Right lobe of liver (tissue), 6 donors: ENCODE data around the gene SELP. TPM values are rescaled to one million over a fixed set of nuclear protein-coding genes. Genes with fewer than 3 reads are reported as not detected.

Source experiments
- ATAC-seq, 4 donors: fragments of 200-7000 bp; cut with Tn5 transposase; one replicate each; pipeline ENCODE4 v1.9.1; 2020; ENCODE audit warnings: mild to moderate bottlenecking in 4 of 4, moderate library complexity in 4 of 4
- DNase-seq, 3 donors: peaks; one replicate each; pipeline ENCODE4 v3.0.0-alpha.2; 2020
- H3K27ac ChIP-seq, 3 donors: fragments of 200-600 bp; one replicate each; pipeline ENCODE4 v1.8.0; 2022
- H3K27me3 ChIP-seq, 2 donors: fragments of 200-600 bp; one replicate each; pipeline ENCODE4 v1.8.0; 2022
- H3K36me3 ChIP-seq, 4 donors: fragments of 200-600 bp; sonication (generic) in 1 of 4; one replicate each; pipeline versions ENCODE4 v1.5.1 to v1.8.0; 2017 to 2022; ENCODE audit warnings: control low read depth in 1 of 4
- H3K4me1 ChIP-seq, 4 donors: fragments of 200-600 bp; sonication (generic) in 1 of 4; one replicate each; pipeline versions ENCODE4 v1.5.1 to v1.8.0; 2017 to 2022; ENCODE audit warnings: control low read depth in 1 of 4
- H3K4me3 ChIP-seq, 3 donors: fragments of 200-600 bp; one replicate each; pipeline ENCODE4 v1.8.0; 2022
- H3K9me3 ChIP-seq, 4 donors: fragments of 200-600 bp; sonication (generic) in 1 of 4; one replicate each; pipeline versions ENCODE4 v1.5.1 to v1.8.0; 2017 to 2022; ENCODE audit warnings: control low read depth in 1 of 4
- POLR2A ChIP-seq: fragments of 450-650 bp; IDR thresholded peaks from one replicate; pipeline ENCODE4 v1.6.1; 2017; ENCODE audit warnings: antibody characterized with exemption, mild to moderate bottlenecking
- WGBS: methylation state at CpG from one replicate; pipeline ENCODE4 v1.1.6; 2018; ENCODE audit warnings: low coverage, low lambda C conversion rate; ENCODE audit not compliant: insufficient coverage; ENCODE audit errors: missing lambda C conversion rate; 5-methylcytosine and 5-hydroxymethylcytosine counted together
- intact Hi-C, 2 donors: fragments of 100-400 bp; cut with DNase I; formaldehyde crosslinking; loops; one replicate each; pipeline versions ENCODE4 v1.11.2 to v1.14.1; 2022
- total RNA-seq, 6 experiments: library from RNA; depleted of rRNA in 2 of 6; stranded (reverse); fragments of >200 nt in 2 of 6; fragmentation: NEBNext Ultra II Directional in 3 of 6; extraction: Animal tissue kit (Norgen Biotek cat#: 25700) in 3 of 6; gene quantifications; one replicate each; pipeline versions ENCODE4 v1.1.0 to v1.2.4, GENCODE V29; 2016 to 2023
- TF ChIP-seq, protein P1 (sequence below), 4 donors: fragments of 200-600 bp in 3 of 4; fragments of 450-650 bp in 1 of 4; IDR thresholded peaks; one replicate each; pipeline versions ENCODE4 v1.5.1 to v1.8.0; 2016 to 2022; ENCODE audit warnings: antibody characterized with exemption in 4 of 4, mild to moderate bottlenecking in 2 of 4
- donor health status: DM: no; HTN: yes; CAD: no.
- donor health status: DM: no; HTN: no; CAD: no.
- donor health status: DM: no; HTN: no; CAD: no.
- donor health status: DM: no; HTN: yes; CAD: no.
- donor health status: DM: no; HTN: yes; CAD: no.

Gene SELP
- total RNA-seq, 6 experiments from 2014 or later = 0.70 to 2.9 (median 2.5) TPM

DNA sequence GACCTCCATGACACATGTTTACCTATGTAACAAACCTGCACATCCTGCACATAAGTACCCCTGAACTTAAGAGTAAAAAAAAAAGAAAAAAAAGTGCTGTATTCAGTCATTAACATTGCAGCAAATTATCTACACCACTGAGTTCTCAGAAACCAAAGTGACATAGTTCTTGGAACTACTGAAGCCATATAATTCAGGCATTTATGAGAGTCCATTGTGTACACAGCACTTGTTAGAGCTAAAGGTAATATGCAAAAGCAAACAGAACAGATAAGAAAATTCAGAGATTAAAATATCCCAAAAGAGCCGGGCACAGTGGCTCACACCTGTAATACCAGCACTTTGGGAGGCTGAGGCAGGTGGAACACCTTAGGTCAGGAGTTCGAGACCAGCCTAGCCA, 81.6 kb downstream of the SELP start:
- DNase-seq (no peak), ATAC-seq (no peak)
- TF ChIP-seq, protein P1, sequence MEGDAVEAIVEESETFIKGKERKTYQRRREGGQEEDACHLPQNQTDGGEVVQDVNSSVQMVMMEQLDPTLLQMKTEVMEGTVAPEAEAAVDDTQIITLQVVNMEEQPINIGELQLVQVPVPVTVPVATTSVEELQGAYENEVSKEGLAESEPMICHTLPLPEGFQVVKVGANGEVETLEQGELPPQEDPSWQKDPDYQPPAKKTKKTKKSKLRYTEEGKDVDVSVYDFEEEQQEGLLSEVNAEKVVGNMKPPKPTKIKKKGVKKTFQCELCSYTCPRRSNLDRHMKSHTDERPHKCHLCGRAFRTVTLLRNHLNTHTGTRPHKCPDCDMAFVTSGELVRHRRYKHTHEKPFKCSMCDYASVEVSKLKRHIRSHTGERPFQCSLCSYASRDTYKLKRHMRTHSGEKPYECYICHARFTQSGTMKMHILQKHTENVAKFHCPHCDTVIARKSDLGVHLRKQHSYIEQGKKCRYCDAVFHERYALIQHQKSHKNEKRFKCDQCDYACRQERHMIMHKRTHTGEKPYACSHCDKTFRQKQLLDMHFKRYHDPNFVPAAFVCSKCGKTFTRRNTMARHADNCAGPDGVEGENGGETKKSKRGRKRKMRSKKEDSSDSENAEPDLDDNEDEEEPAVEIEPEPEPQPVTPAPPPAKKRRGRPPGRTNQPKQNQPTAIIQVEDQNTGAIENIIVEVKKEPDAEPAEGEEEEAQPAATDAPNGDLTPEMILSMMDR (IDR thresholded peaks at IDR 0.05) = no peak
- TF ChIP-seq POLR2A = no peak
- intact Hi-C loops = loop anchor here (10.0 kb wide), 2 partner anchors 73 to 83 kb away; no protein-coding TSS in a partner anchor
- Histone ChIP-seq H3K9me3 (no peaks in the 10 kb centered on the region), H3K4me1 (peaks cover 0 to 3% (median 0%) of the 10 kb centered on the region in 4 donors), H3K27me3 (no peaks in the 10 kb centered on the region), H3K36me3 (peaks cover 0 to 87% (median 35%) of the 10 kb centered on the region in 4 donors), H3K4me3 (no peak overlapping the region), H3K27ac (no peak overlapping the region)
- 63% methylated on average over 2 of the region's 2 CpGs for WGBS

DNA sequence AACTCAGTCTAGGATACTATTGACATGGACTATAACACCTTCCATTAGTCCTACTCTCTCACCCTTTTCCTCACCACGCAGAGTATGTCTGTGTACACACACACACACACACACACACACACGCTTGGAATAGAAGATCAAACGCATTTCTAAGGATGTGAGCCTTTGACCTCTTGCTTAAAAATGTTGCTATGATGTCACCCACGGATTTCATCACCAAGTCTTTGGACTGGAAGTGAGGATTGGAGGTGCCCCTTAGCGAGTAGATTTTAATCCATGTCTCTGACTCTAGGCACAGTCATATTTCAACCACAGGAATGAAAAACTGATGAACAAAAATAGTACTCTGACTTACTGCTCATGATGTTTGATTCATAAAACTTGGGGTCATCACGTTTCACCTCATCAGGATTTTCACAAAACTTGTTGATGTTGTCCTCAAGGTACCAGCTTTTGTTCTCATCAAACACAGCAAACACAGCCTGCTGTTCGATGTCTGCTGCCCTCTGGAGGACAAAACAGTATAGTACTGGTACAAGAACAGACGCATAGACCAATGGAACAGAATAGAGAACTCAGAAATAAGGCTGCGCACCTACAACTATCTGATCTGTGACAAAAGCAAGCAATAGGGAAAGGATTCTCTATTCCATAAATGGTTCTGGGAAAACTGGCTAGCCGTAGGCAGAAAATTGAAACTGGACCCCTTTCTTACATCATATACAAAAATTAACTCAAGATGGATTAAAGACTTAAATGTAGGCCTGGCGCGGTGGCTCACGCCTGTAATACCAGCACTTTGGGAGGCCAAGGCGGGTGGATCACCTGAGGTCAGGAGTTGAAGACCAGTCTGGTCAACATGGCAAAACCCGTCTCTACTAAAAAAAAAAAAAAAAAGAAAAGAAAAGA, 83.6 kb downstream of the SELP start:
- peak; percentile 72 to 84 (median 80) for ATAC-seq
- DNase-seq = no peak

DNA sequence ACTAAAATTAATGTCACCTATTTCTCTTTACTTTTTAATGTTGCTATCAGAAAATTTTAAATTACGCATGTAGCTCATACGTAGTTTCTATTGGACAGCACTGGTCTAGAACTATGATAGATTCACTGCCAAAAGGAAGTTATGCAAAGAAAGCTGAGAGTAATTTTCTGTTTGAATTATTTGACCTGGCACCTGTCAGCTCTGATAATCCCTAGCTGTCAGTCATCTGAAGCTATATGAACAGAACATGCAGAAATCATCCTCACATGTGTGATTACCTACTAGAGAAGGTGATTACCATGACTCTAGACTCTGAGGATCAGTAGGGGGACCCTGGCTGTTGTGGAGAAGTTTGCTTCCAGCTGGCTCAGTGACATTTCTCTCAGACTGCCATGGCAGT, 84.5 kb downstream of the SELP start:
- 56% methylated on average over 2 of the region's 2 CpGs for WGBS
- ATAC-seq (no peak), DNase-seq (no peak)
- intact Hi-C loops = loop anchor here (10.0 kb wide), 2 partner anchors 71 to 81 kb away; no protein-coding TSS in a partner anchor
- no peak for TF ChIP-seq POLR2A
- TF ChIP-seq, protein P1 (IDR thresholded peaks at IDR 0.05) = no peak
- Histone ChIP-seq H3K4me3 (no peak overlapping the region), H3K27me3 (no peaks in the 10 kb centered on the region), H3K4me1 (peaks cover 0 to 3% (median 0%) of the 10 kb centered on the region in 4 donors), H3K9me3 (no peaks in the 10 kb centered on the region), H3K27ac (peak overlapping the region in 1 of 3 donors; percentile 44), H3K36me3 (peaks cover 0 to 83% (median 35%) of the 10 kb centered on the region in 4 donors)

More for the DNA sequence above, 83.6 kb downstream of the SELP start:
- Histone ChIP-seq H3K9me3 (no peaks in the 10 kb centered on the region), H3K27me3 (no peaks in the 10 kb centered on the region), H3K27ac (peak overlapping the region in 1 of 3 donors; percentile 44), H3K36me3 (peaks cover 0 to 87% (median 35%) of the 10 kb centered on the region in 4 donors), H3K4me3 (no peak overlapping the region), H3K4me1 (peaks cover 0 to 3% (median 0%) of the 10 kb centered on the region in 4 donors)
- 39% methylated on average over 15 of the region's 15 CpGs for WGBS
- no peak for TF ChIP-seq POLR2A
- TF ChIP-seq, protein P1 (IDR thresholded peaks at IDR 0.05) = peak; percentile 62 to 74 (median 70)
- intact Hi-C loops = loop anchor here (10.0 kb wide), 2 partner anchors 72 to 82 kb away; no protein-coding TSS in a partner anchor

DNA sequence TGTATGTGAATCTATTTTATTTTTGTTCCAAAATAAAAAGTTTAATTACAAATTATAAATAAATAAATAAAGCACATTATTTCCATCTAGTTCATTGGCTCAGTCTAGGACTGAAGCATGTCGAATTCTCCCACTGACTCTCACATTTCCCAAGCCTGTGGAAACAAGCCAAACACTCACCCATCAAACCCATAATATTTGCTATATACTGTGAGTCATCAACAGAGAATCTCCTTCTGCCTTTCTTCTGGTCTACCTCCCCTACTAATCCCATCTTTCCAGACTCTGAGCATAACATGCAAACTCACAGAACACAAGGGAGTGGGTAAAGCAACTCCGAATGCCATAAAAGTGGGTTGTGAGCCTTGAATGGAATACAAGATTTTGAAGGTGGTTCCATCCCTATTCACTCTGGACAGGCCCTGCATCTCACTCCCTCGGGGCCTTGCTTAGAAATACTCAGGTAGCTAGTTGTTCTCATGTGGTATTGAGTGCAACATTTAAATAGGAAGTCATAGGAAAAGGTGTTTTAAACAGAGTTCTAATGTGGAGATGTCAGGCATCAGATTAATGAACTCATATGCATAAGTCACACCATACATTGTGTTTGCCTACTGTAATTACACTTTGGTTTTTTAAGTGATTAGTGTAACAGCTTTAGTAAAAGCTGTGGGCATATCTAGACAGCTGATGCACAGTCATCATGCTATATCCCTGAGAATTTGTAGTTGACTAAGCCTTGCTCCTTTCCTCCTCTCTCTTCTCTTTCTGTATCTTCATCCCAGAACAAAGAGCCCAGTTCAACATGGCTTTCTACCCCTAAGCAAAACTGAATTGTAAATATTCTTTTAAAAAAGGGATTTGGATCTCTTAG, 90.7 kb downstream of the SELP start:
- no peak for DNase-seq
- Histone ChIP-seq H3K27me3 (no peaks in the 10 kb centered on the region), H3K36me3 (peaks cover 0 to 62% (median 28%) of the 10 kb centered on the region in 4 donors), H3K9me3 (no peaks in the 10 kb centered on the region), H3K4me1 (no peaks in the 10 kb centered on the region), H3K27ac (no peak overlapping the region), H3K4me3 (no peak overlapping the region)
- TF ChIP-seq, protein P1 (IDR thresholded peaks at IDR 0.05) = no peak
- TF ChIP-seq POLR2A = no peak
- intact Hi-C loops = no loop called here
- 62% methylated on average over 3 of the region's 3 CpGs for WGBS
- ATAC-seq = peak in 2 of 4 donors; percentile 30 to 56
